GM12865 (cell line): ENCODE results near the gene GFRA3.
A peak's percentile ranks its signal among the peaks of the same experiment; 100 is the strongest.

ENCODE experiments used
- DNase-seq: peaks from one replicate; pipeline ENCODE4 v3.0.0; 2010; ENCODE audit warnings: low read depth
- H3K4me3 ChIP-seq: 2 replicates; pipeline ENCODE4 v1.5.1; 2011; ENCODE audit warnings: mild to moderate bottlenecking, low read depth, low read length, control low read depth
- CTCF ChIP-seq: IDR thresholded peaks from 2 replicates; pipeline ENCODE4 v1.5.1; 2011; ENCODE audit warnings: low read length, control low read depth, low read depth, inconsistent platforms; ENCODE audit not compliant: insufficient read depth; ENCODE audit errors: missing control alignments

Gene GFRA3

GRCh38 chr5:138273834-138274188 lies 610 bp downstream of the GFRA3 start:
- TF ChIP-seq CTCF: no peak
- peak overlapping the region; percentile 42 for H3K4me3 ChIP-seq
- no peak for DNase-seq

- no peak overlapping the region for H3K4me3 ChIP-seq
- no peak for DNase-seq
- no peak for TF ChIP-seq CTCF
Measured at GRCh38 chr5:138272681-138273080, 1.7 kb downstream of the GFRA3 start.

GRCh38 chr5:138271281-138271680 lies 3.1 kb downstream of the GFRA3 start:
- H3K4me3 ChIP-seq: no peak overlapping the region
- no peak for DNase-seq
- TF ChIP-seq CTCF: no peak

GRCh38 chr5:138264183-138264582 lies 10.2 kb downstream of the GFRA3 start:
- DNase-seq: no peak
- TF ChIP-seq CTCF: no peak
- no peak overlapping the region for H3K4me3 ChIP-seq

GRCh38 chr5:138263581-138263980 lies 10.8 kb downstream of the GFRA3 start:
- no peak for TF ChIP-seq CTCF
- H3K4me3 ChIP-seq: no peak overlapping the region
- DNase-seq: no peak

GRCh38 chr5:138258704-138259292 lies 15.6 kb downstream of the GFRA3 start:
- no peak for DNase-seq
- no peak overlapping the region for H3K4me3 ChIP-seq
- no peak for TF ChIP-seq CTCF

- no peak overlapping the region for H3K4me3 ChIP-seq
- no peak for DNase-seq
- no peak for TF ChIP-seq CTCF
Measured at GRCh38 chr5:138257583-138257982, 16.8 kb downstream of the GFRA3 start.
